B cell (primary cell): ENCODE results near the gene NDUFS7. TPM values are rescaled to one million over a fixed set of nuclear protein-coding genes. Genes with fewer than 3 reads are reported as not detected.

Source experiments
- ATAC-seq: fragments of 200-7000 bp; cut with Tn5 transposase; one replicate; pipeline ENCODE4 v1.10.0; 2021; ENCODE audit warnings: low read depth, mild to moderate bottlenecking, moderate number of reproducible peaks, moderate library complexity
- CTCF ChIA-PET: fragments of 350-600 bp; sonication (Branson Sonifier 250); formaldehyde crosslinking; loops from one replicate; lab custom pipeline; 2021; ENCODE audit warnings: antibody characterized with exemption, inconsistent platforms; lab: Charles Lee
- POLR2A ChIA-PET: fragments of 350-600 bp; sonication (Branson Sonifier 250); formaldehyde crosslinking; loops from one replicate; lab custom pipeline; 2021; ENCODE audit warnings: antibody characterized with exemption; lab: Charles Lee
- DNase-seq: peaks from one replicate; pipeline ENCODE4 v3.0.0; 2013
- H2AFZ ChIP-seq: 2 replicates; pipeline ENCODE4 v1.6.1; 2012; ENCODE audit warnings: mild to moderate bottlenecking, low read depth, low read length; ENCODE audit not compliant: insufficient read depth, poor library complexity, severe bottlenecking
- H3K27ac ChIP-seq, 2 donors: 1 replicate in 1 of 2; 2 replicates in 1 of 2; pipeline ENCODE4 v1.5.1; 2012 to 2013; ENCODE audit warnings: low read length in 2 of 2, mild to moderate bottlenecking in 2 of 2, moderate library complexity in 1 of 2
- H3K27me3 ChIP-seq, 4 experiments: fragments of 200-600 bp in 1 of 4; sonication (generic) in 1 of 4; replicated peaks in 1 of 4; 1 replicate in 2 of 4; 2 replicates in 2 of 4; pipeline versions ENCODE4 v1.6.1 to v1.7.0; 2013 to 2016; ENCODE audit warnings: low read length in 3 of 4, mild to moderate bottlenecking in 2 of 4, mixed read lengths in 1 of 4, moderate library complexity in 1 of 4; ENCODE audit not compliant: insufficient read depth in 4 of 4, control insufficient read depth in 3 of 4; ENCODE audit errors: control extremely low read depth in 1 of 4
- H3K36me3 ChIP-seq, 2 experiments: replicated peaks in 1 of 2; 1 replicate in 1 of 2; 2 replicates in 1 of 2; pipeline versions ENCODE4 v1.6.1 to v1.7.1; 2013; ENCODE audit warnings: low read length in 1 of 2; ENCODE audit not compliant: insufficient read depth in 2 of 2, control insufficient read depth in 1 of 2; ENCODE audit errors: control extremely low read depth in 1 of 2, extremely low read depth in 1 of 2
- H3K4me1 ChIP-seq, 2 donors: fragments of 200-600 bp in 1 of 2; sonication (generic) in 1 of 2; 1 replicate in 1 of 2; 2 replicates in 1 of 2; pipeline versions ENCODE4 v1.5.1 to v1.6.1; 2013 to 2017; ENCODE audit warnings: low read length in 2 of 2; ENCODE audit not compliant: control insufficient read depth in 2 of 2, insufficient read depth in 2 of 2
- H3K4me2 ChIP-seq: replicated peaks from 2 replicates; pipeline ENCODE3; 2012; ENCODE audit warnings: mild to moderate bottlenecking, low read depth, low read length; ENCODE audit not compliant: poor library complexity, severe bottlenecking
- H3K4me3 ChIP-seq, 5 experiments: fragments of 200-600 bp in 1 of 5; sonication (generic) in 1 of 5; 1 replicate in 3 of 5; 2 replicates in 2 of 5; pipeline versions ENCODE4 v1.5.1 to v1.7.0; 2011 to 2016; ENCODE audit warnings: low read length in 4 of 5, mild to moderate bottlenecking in 4 of 5, low read depth in 2 of 5, control low read depth in 1 of 5, moderate library complexity in 1 of 5; ENCODE audit not compliant: insufficient read depth in 1 of 5; ENCODE audit errors: control extremely low read depth in 1 of 5, extremely low read depth in 1 of 5
- H3K79me2 ChIP-seq: fragments of 200-600 bp; sonication (generic); one replicate; pipeline ENCODE4 v1.6.0; 2016; ENCODE audit warnings: low read length; ENCODE audit not compliant: control insufficient read depth, insufficient read depth
- H3K9ac ChIP-seq: fragments of 200-600 bp; sonication (generic); 2 replicates; pipeline ENCODE4 v1.6.1; 2017; ENCODE audit warnings: mild to moderate bottlenecking, low read length, moderate library complexity
- H3K9me3 ChIP-seq, 3 donors: one replicate each; pipeline versions ENCODE4 v1.6.1 to v1.7.1; 2013; ENCODE audit warnings: low read length in 2 of 3; ENCODE audit not compliant: control insufficient read depth in 2 of 3, insufficient read depth in 1 of 3; ENCODE audit errors: control extremely low read depth in 1 of 3
- H4K20me1 ChIP-seq: 2 replicates; pipeline ENCODE4 v1.6.0; 2012; ENCODE audit warnings: mild to moderate bottlenecking, low read length; ENCODE audit not compliant: insufficient read depth, control insufficient read depth, poor library complexity, severe bottlenecking
- H3K27ac Mint-ChIP-seq: one replicate; pipeline ENCODE4 v1.8.0; 2021; ENCODE audit warnings: mixed read lengths
- H3K27me3 Mint-ChIP-seq: one replicate; pipeline ENCODE4 v1.8.0; 2021; ENCODE audit warnings: mixed read lengths
- H3K4me1 Mint-ChIP-seq: one replicate; pipeline ENCODE4 v1.8.0; 2021; ENCODE audit warnings: mixed read lengths
- H3K4me3 Mint-ChIP-seq: one replicate; pipeline ENCODE4 v1.8.0; 2021; ENCODE audit warnings: mixed read lengths
- H3K9me3 Mint-ChIP-seq: one replicate; pipeline ENCODE4 v1.8.0; 2022; ENCODE audit warnings: mixed read lengths; ENCODE audit not compliant: insufficient read depth
- CTCF ChIP-seq: fragments of 200-600 bp; IDR thresholded peaks from one replicate; pipeline ENCODE4 v1.8.0; 2022; ENCODE audit warnings: antibody characterized with exemption, mild to moderate bottlenecking
- EZH2 ChIP-seq: IDR thresholded peaks from 2 replicates; pipeline ENCODE4 v1.6.1; 2012; ENCODE audit warnings: borderline replicate concordance, low read depth, mild to moderate bottlenecking, moderate library complexity, low read length; ENCODE audit not compliant: insufficient read depth, poor library complexity, severe bottlenecking
- WGBS: methylation state at CpG from one replicate; pipeline ENCODE4 v1.1.5; 2013; ENCODE audit warnings: missing lambda C conversion rate; ENCODE audit not compliant: insufficient coverage; 5-methylcytosine and 5-hydroxymethylcytosine counted together
- intact Hi-C: fragments of 100-400 bp; cut with micrococcal nuclease; formaldehyde crosslinking; loops from one replicate; pipeline ENCODE4 v1.10.0; 2022
- polyA plus RNA-seq: library from polyadenylated mRNA; depleted of rRNA; stranded (reverse); fragments of >200 nt; gene quantifications from 2 replicates; pipeline ENCODE4 v1.2.3, GENCODE V29; 2012
- total RNA-seq, 2 donors: library from RNA; stranded (reverse); fragments of 120-200 nt in 1 of 2; gene quantifications; 1 replicate in 1 of 2; 2 replicates in 1 of 2; pipeline versions ENCODE4 v1.2.3 to v1.2.4, GENCODE V29; 2013 to 2022

NDUFS7 gene
- total and polyA plus RNA-seq, 2 donors (not counting 1 experiment from before 2014, with no cell fraction given), result 58.8 to 141 TPM

- no peak overlapping the region for H3K4me3 ChIP-seq
- peaks cover 3 to 5% of the 10 kb centered on the region in 2 donors for H3K4me1 ChIP-seq
- no peaks in the 10 kb centered on the region for H3K27me3 ChIP-seq
- Mint-ChIP-seq H3K9me3 (no peaks in the 10 kb centered on the region), H3K4me1 (peaks cover 4% of the 10 kb centered on the region), H3K27ac (no peak overlapping the region), H3K27me3 (peaks cover under 1% of the 10 kb centered on the region), H3K4me3 (no peak overlapping the region)
- TF ChIP-seq CTCF, result no peak
- TF ChIP-seq EZH2, result no peak
- H3K36me3 ChIP-seq, result peaks cover 0 to 11% of the 10 kb centered on the region in 2 experiments
- no peaks in the 10 kb centered on the region for H4K20me1 ChIP-seq
- no peaks in the 10 kb centered on the region for H3K79me2 ChIP-seq
- H3K27ac ChIP-seq, result no peak overlapping the region
- DNase-seq (no peak), ATAC-seq (no peak)
- no peak overlapping the region for H3K4me2 ChIP-seq
- H2AFZ ChIP-seq, result no peak overlapping the region
- no peak overlapping the region for H3K9ac ChIP-seq
- intact Hi-C loops, result no loop called here
- no peaks in the 10 kb centered on the region for H3K9me3 ChIP-seq
- ChIA-PET POLR2A (no interaction called here), CTCF (no interaction called here)
- WGBS, result 96% methylated on average over 32 of the region's 33 CpGs
These were observed 5.5 kb upstream of the NDUFS7 start for GRCh38 chr19:1377965-1378785.
